Fibroblast of lung (primary cell): ENCODE measurements around the gene ARID4A. TPM values are rescaled to one million over a fixed set of nuclear protein-coding genes. Genes with fewer than 3 reads are reported as not detected.
A peak's percentile ranks its signal among the peaks of the same experiment; 100 is the strongest.

Experiments used
- DNase-seq, 2 donors: peaks; one replicate each; pipeline versions ENCODE4 v3.0.0 to v3.0.0-alpha.2; 2010; ENCODE audit warnings: low read depth in 2 of 2
- H2AFZ ChIP-seq: 2 replicates; pipeline ENCODE4 v1.5.1; 2012; ENCODE audit warnings: low read length, control low read depth, inconsistent platforms
- H3K27ac ChIP-seq: 2 replicates; pipeline ENCODE4 v1.5.1; 2011; ENCODE audit warnings: low read length, control low read depth; ENCODE audit not compliant: insufficient read depth
- H3K27me3 ChIP-seq: 2 replicates; pipeline ENCODE4 v1.5.1; 2011; ENCODE audit warnings: mild to moderate bottlenecking, low read length; ENCODE audit not compliant: control insufficient read depth, insufficient read depth
- H3K36me3 ChIP-seq: 2 replicates; pipeline ENCODE4 v1.5.1; 2011; ENCODE audit warnings: low read length; ENCODE audit not compliant: control insufficient read depth, insufficient read depth
- H3K4me1 ChIP-seq: 2 replicates; pipeline ENCODE4 v1.5.1; 2011; ENCODE audit warnings: low read length; ENCODE audit not compliant: control insufficient read depth, insufficient read depth; ENCODE audit errors: extremely low read depth
- H3K4me2 ChIP-seq: 2 replicates; pipeline ENCODE4 v1.5.1; 2011; ENCODE audit warnings: low read length, control low read depth; ENCODE audit not compliant: insufficient read depth; ENCODE audit errors: extremely low read depth
- H3K4me3 ChIP-seq, 4 experiments: fragments of 200-600 bp in 1 of 4; sonication (generic) in 1 of 4; replicated peaks in 1 of 4; 2 replicates each; pipeline ENCODE4 v1.5.1; 2011 to 2016; ENCODE audit warnings: low read length in 4 of 4, low read depth in 3 of 4, mild to moderate bottlenecking in 3 of 4, control low read depth in 2 of 4, inconsistent platforms in 1 of 4, mixed read lengths in 1 of 4; ENCODE audit not compliant: insufficient read depth in 1 of 4; ENCODE audit errors: control extremely low read depth in 1 of 4
- H3K79me2 ChIP-seq: 2 replicates; pipeline ENCODE4 v1.5.1; 2012; ENCODE audit warnings: mild to moderate bottlenecking, low read length, inconsistent platforms; ENCODE audit not compliant: control insufficient read depth, insufficient read depth
- H3K9ac ChIP-seq: 2 replicates; pipeline ENCODE4 v1.5.1; 2011; ENCODE audit warnings: mild to moderate bottlenecking, low read length, control low read depth; ENCODE audit not compliant: insufficient read depth
- H3K9me3 ChIP-seq: 2 replicates; pipeline ENCODE4 v1.5.1; 2012; ENCODE audit warnings: low read depth, low read length; ENCODE audit not compliant: control insufficient read depth, insufficient read depth
- H4K20me1 ChIP-seq: 2 replicates; pipeline ENCODE4 v1.5.1; 2011; ENCODE audit warnings: low read length; ENCODE audit not compliant: control insufficient read depth, insufficient read depth; ENCODE audit errors: extremely low read depth
- EZH2 ChIP-seq: IDR thresholded peaks from 2 replicates; pipeline ENCODE4 v1.5.1; 2012; ENCODE audit warnings: low read length, control low read depth, mild to moderate bottlenecking; ENCODE audit errors: missing control alignments
- polyA plus RNA-seq, 2 donors: library from polyadenylated mRNA; depleted of rRNA in 1 of 2; stranded (reverse) in 1 of 2; unstranded in 1 of 2; fragments of >200 nt; gene quantifications; 2 replicates each; pipeline ENCODE4 v1.2.1, GENCODE V29; 2011 to 2012; ENCODE audit warnings: missing spikeins in 1 of 2
- total RNA-seq: library from RNA; depleted of rRNA; stranded (reverse); fragments of >200 nt; gene quantifications from 2 replicates; pipeline ENCODE4 v1.2.1, GENCODE V29; 2014
- TF ChIP-seq, protein P1 (sequence below), 2 donors: IDR thresholded peaks in 1 of 2; conservative IDR thresholded peaks in 1 of 2; 1 replicate in 1 of 2; 2 replicates in 1 of 2; pipeline ENCODE4 v1.5.1; 2011 to 2012; ENCODE audit warnings: low read length in 2 of 2, control low read depth in 1 of 2, inconsistent platforms in 1 of 2, low read depth in 1 of 2, mild to moderate bottlenecking in 1 of 2

The ARID4A gene
- total and polyA plus RNA-seq, 2 donors (not counting 1 experiment from before 2014, with no cell fraction given): 12.1 to 12.2 TPM

DNA sequence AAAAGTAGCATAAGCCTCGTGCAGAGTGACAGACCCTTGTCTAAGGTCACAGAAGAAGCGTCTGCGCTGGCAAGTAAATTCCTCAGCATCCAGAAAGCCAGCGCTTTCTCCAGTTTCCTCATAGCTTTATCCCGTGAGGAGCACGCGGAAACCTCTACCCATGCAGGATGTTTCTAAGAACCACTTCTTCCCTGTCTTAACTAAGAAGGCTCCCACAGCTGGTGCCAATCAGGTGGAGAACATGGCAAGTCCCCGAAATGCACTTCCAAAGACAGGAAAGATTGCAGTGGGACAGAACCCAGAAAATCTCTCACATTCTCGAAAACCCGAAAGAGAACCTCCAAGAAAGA is 968 bp upstream of the ARID4A start:
- H3K9me3 ChIP-seq: no peaks in the 10 kb centered on the region
- H3K9ac ChIP-seq: peak overlapping the region; percentile 96
- H3K27me3 ChIP-seq: no peaks in the 10 kb centered on the region
- no peak for DNase-seq
- peaks cover 3% of the 10 kb centered on the region for H4K20me1 ChIP-seq
- H3K4me2 ChIP-seq: peak overlapping the region; percentile 61
- H3K4me1 ChIP-seq: peaks cover 3% of the 10 kb centered on the region
- TF ChIP-seq, protein P1, sequence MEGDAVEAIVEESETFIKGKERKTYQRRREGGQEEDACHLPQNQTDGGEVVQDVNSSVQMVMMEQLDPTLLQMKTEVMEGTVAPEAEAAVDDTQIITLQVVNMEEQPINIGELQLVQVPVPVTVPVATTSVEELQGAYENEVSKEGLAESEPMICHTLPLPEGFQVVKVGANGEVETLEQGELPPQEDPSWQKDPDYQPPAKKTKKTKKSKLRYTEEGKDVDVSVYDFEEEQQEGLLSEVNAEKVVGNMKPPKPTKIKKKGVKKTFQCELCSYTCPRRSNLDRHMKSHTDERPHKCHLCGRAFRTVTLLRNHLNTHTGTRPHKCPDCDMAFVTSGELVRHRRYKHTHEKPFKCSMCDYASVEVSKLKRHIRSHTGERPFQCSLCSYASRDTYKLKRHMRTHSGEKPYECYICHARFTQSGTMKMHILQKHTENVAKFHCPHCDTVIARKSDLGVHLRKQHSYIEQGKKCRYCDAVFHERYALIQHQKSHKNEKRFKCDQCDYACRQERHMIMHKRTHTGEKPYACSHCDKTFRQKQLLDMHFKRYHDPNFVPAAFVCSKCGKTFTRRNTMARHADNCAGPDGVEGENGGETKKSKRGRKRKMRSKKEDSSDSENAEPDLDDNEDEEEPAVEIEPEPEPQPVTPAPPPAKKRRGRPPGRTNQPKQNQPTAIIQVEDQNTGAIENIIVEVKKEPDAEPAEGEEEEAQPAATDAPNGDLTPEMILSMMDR (conservative IDR thresholded peaks at IDR 0.05 in 1 of 2, IDR thresholded peaks at IDR 0.05 in 1 of 2; ENCODE audit: low read depth in 1 of 2, low read length in 2 of 2): no peak
- TF ChIP-seq EZH2: no peak
- peak overlapping the region; percentile 86 to 100 (median 96) for H3K4me3 ChIP-seq
- no peak overlapping the region for H2AFZ ChIP-seq
- peak overlapping the region; percentile 99 for H3K27ac ChIP-seq
- H3K36me3 ChIP-seq: peaks cover 3% of the 10 kb centered on the region
- peaks cover 67% of the 10 kb centered on the region for H3K79me2 ChIP-seq

DNA sequence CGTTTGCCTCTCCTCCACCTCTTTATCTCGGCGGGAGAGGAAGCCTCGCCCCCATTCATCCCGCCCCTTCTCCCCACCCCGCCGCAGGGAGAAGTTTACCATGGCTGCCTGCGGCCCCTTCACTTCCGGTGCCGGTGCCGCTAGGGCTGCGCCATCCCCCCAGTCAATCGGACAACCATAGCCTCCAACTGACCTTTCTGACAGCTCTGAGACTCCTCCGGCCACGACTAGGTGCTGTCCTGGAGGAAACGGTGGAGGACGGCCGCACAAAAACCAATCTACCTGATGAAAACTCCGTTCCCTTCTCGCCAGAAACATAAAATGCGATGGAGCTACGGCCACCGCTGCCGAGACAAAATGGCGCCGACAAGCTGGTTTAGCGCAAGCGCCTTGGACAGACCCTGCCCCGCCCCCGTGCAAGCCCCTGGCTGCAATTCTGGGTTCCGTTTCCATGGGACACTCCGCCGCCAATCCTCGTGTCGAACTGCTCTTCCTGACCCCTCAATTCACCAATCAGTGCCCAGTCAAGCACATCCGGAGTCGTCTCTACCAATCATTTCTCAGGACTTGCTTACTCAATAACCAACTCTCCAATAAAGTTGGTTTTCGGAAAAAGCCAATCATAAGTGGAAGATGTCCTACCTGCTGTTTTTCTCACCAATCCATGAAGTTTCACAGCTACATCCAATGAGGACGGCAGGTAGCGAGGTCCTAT is 436 bp upstream of the ARID4A start:
- Histone ChIP-seq H3K27ac (peak overlapping the region; percentile 99), H3K27me3 (no peaks in the 10 kb centered on the region), H3K36me3 (peaks cover 3% of the 10 kb centered on the region), H3K9me3 (no peaks in the 10 kb centered on the region), H4K20me1 (peaks cover 3% of the 10 kb centered on the region), H3K9ac (peak overlapping the region; percentile 96), H2AFZ (peak overlapping the region; percentile 93), H3K79me2 (peaks cover 62% of the 10 kb centered on the region), H3K4me2 (peak overlapping the region; percentile 61), H3K4me3 (peak overlapping the region; percentile 95 to 100 (median 98)), H3K4me1 (peaks cover 3% of the 10 kb centered on the region)
- TF ChIP-seq, protein P1 (conservative IDR thresholded peaks at IDR 0.05 in 1 of 2, IDR thresholded peaks at IDR 0.05 in 1 of 2; ENCODE audit: low read depth in 1 of 2, low read length in 2 of 2): no peak
- TF ChIP-seq EZH2: peak; percentile 98
- peak; percentile 100 for DNase-seq

DNA sequence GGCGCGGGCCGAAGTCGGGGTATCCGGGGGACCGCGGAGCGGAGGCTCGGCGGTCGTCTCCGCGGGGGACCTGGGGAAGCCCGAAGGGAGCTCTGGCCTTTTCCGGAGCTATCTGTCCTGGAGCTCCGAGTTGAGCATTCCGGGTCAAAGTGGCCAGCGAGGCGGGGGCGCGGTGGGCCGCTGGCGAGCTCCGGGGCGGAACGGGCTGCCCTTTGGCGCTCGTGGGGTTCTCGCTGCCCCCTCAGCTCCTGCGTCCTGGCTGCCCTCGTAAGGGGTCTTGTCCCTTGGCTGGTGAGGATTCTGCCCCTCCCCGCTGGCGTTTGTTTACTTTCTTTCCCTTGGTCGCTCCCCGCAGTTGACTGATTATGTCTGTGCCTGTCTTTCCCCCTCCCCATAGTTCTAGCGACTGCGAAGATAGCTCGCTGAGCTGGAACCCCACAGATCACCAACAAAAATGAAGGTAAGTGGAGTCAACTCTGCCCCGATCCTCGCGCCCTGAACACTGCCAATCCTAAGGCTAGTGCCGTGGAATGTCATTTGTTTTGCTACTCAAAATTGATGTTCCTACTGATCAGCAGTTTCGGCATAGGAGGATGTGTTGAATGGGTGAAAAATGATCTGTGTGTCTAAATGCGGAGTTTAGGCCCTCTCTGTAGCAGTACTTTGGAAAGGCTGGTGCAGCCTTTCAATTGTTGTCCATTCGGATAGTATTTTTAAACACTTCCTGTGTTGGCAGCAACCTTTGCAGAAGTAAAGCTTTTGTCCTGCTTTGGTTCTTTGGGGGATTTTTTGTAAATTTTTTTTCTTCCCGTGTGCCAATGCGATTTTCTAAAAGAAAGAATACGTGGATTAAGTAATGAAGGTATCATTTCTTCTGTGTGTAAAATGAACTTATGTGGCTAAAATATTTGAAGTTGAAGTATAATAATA is 1.3 kb downstream of the ARID4A start:
- Histone ChIP-seq H3K79me2 (peaks cover 46% of the 10 kb centered on the region), H3K27me3 (no peaks in the 10 kb centered on the region), H2AFZ (peak overlapping the region; percentile 91), H3K4me2 (peak overlapping the region; percentile 98), H3K27ac (peak overlapping the region; percentile 61), H3K9ac (peak overlapping the region; percentile 76), H3K9me3 (no peaks in the 10 kb centered on the region), H3K36me3 (peaks cover 1% of the 10 kb centered on the region), H3K4me3 (peak overlapping the region; percentile 48 to 98 (median 79)), H4K20me1 (peaks cover 3% of the 10 kb centered on the region), H3K4me1 (peaks cover 3% of the 10 kb centered on the region)
- TF ChIP-seq, protein P1 (conservative IDR thresholded peaks at IDR 0.05 in 1 of 2, IDR thresholded peaks at IDR 0.05 in 1 of 2; ENCODE audit: low read depth in 1 of 2, low read length in 2 of 2): no peak
- DNase-seq: no peak
